ENCODE measurements around the gene TPP2. TPM values are rescaled to one million over a fixed set of nuclear protein-coding genes. Genes with fewer than 3 reads are reported as not detected.
A peak's percentile ranks its signal among the peaks of the same experiment; 100 is the strongest.

The TPP2 gene
- polyA plus RNA-seq, 1 donor: 38.7 TPM

DNA sequence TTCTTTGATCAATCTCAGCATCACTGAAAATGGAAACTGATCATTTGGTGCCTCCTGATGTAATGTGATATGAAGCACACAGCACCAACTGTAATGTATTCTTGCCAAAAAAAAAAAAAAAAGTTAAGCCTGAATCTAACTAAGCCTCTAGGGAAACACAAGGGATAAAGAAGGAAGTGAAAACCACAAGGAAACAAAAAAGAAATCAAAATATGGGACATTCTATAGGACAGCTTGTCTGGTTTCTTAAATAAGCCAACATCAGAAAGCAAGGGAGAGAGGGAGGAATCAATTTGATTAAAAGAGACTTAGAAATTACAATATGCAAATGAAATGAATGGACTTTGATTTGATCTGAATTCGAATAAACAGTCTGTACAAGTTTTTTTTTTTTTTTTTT is 118.7 kb downstream of the TPP2 start:
- Histone ChIP-seq H3K27ac (ENCODE audit: low read length) (no peak overlapping the region), H3K36me3 (ENCODE audit: control insufficient read depth, insufficient read depth, low read length) (no peaks in the 10 kb centered on the region), H3K9me3 (ENCODE audit: control insufficient read depth, low read depth, low read length) (no peaks in the 10 kb centered on the region), H3K4me1 (ENCODE audit: control insufficient read depth, insufficient read depth, low read length) (no peaks in the 10 kb centered on the region), H3K27me3 (ENCODE audit: control insufficient read depth, insufficient read depth, low read length) (no peaks in the 10 kb centered on the region), H3K4me3 (ENCODE audit: low read length) (no peak overlapping the region)
- WGBS (ENCODE audit: insufficient coverage, low lambda C conversion rate): no CpG with 5 or more reads among the region's 1 CpG
- no peak for DNase-seq

DNA sequence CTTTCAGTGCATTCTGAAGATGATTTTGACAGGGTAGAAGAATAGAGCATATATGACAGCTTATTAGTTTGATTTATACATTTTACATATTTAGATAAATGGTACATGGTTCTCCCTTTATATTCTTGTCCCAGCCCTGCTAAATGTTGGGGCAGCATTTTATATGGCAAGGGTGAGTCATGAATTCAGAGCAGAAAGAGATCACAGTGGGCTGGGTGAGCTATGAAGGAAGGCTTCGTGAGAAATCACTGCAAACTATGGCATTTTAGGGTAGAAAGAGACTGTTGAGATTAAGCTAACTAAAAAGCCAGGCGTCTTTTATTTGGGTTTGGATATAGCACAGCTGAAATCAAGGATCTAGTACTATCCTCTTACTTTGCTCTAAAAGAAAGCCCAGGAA is 122.0 kb downstream of the TPP2 start:
- no CpG with 5 or more reads among the region's 2 CpGs for WGBS (ENCODE audit: insufficient coverage, low lambda C conversion rate)
- Histone ChIP-seq H3K4me1 (ENCODE audit: control insufficient read depth, insufficient read depth, low read length) (no peaks in the 10 kb centered on the region), H3K27me3 (ENCODE audit: control insufficient read depth, insufficient read depth, low read length) (no peaks in the 10 kb centered on the region), H3K4me3 (ENCODE audit: low read length) (no peak overlapping the region), H3K9me3 (ENCODE audit: control insufficient read depth, low read depth, low read length) (no peaks in the 10 kb centered on the region), H3K27ac (ENCODE audit: low read length) (no peak overlapping the region), H3K36me3 (ENCODE audit: control insufficient read depth, insufficient read depth, low read length) (no peaks in the 10 kb centered on the region)
- no peak for DNase-seq

GRCh38 chr13:102721800-102722231 is 125.0 kb downstream of the TPP2 start:
- H3K36me3 ChIP-seq (ENCODE audit: control insufficient read depth, insufficient read depth, low read length): no peaks in the 10 kb centered on the region
- no peak overlapping the region for H3K27ac ChIP-seq (ENCODE audit: low read length)
- whole genome bisulfite sequencing (ENCODE audit: insufficient coverage, low lambda C conversion rate): no CpG with 5 or more reads among the region's 1 CpG
- H3K27me3 ChIP-seq (ENCODE audit: control insufficient read depth, insufficient read depth, low read length): no peaks in the 10 kb centered on the region
- no peak for DNase-seq
- no peak overlapping the region for H3K4me3 ChIP-seq (ENCODE audit: low read length)
- H3K9me3 ChIP-seq (ENCODE audit: control insufficient read depth, low read depth, low read length): no peaks in the 10 kb centered on the region
- H3K4me1 ChIP-seq (ENCODE audit: control insufficient read depth, insufficient read depth, low read length): no peaks in the 10 kb centered on the region

GRCh38 chr13:102724923-102725322 is 128.1 kb downstream of the TPP2 start:
- H3K27me3 ChIP-seq (ENCODE audit: control insufficient read depth, insufficient read depth, low read length): no peaks in the 10 kb centered on the region
- WGBS (ENCODE audit: insufficient coverage, low lambda C conversion rate): no CpG with 5 or more reads among the region's 6 CpGs
- H3K4me3 ChIP-seq (ENCODE audit: low read length): no peak overlapping the region
- H3K27ac ChIP-seq (ENCODE audit: low read length): no peak overlapping the region
- H3K36me3 ChIP-seq (ENCODE audit: control insufficient read depth, insufficient read depth, low read length): no peaks in the 10 kb centered on the region
- peak; percentile 6 to 11 for DNase-seq
- H3K9me3 ChIP-seq (ENCODE audit: control insufficient read depth, low read depth, low read length): no peaks in the 10 kb centered on the region
- no peaks in the 10 kb centered on the region for H3K4me1 ChIP-seq (ENCODE audit: control insufficient read depth, insufficient read depth, low read length)

- Histone ChIP-seq H3K27me3 (ENCODE audit: control insufficient read depth, insufficient read depth, low read length) (peaks cover 2% of the 10 kb centered on the region), H3K9me3 (ENCODE audit: control insufficient read depth, low read depth, low read length) (no peaks in the 10 kb centered on the region), H3K4me1 (ENCODE audit: control insufficient read depth, insufficient read depth, low read length) (no peaks in the 10 kb centered on the region), H3K27ac (ENCODE audit: low read length) (no peak overlapping the region), H3K4me3 (ENCODE audit: low read length) (no peak overlapping the region), H3K36me3 (ENCODE audit: control insufficient read depth, insufficient read depth, low read length) (no peaks in the 10 kb centered on the region)
- peak; percentile 11 to 26 for DNase-seq
- no CpG with 5 or more reads among the region's 2 CpGs for WGBS (ENCODE audit: insufficient coverage, low lambda C conversion rate)
These were observed 129.6 kb downstream of the TPP2 start for GRCh38 chr13:102726430-102726829.

Other genes with a start within 250 kb of the TPP2 start
- 2.1 TPM for gene FGF14, start 194.9 kb upstream of the TPP2 start, polyA plus RNA-seq
- gene METTL21C, start 98.1 kb downstream of the TPP2 start, polyA plus RNA-seq: 0.06 TPM
- 15.7 TPM for gene TEX30, start 176.8 kb downstream of the TPP2 start, polyA plus RNA-seq
- 15.4 TPM for gene POGLUT2, start 202.0 kb downstream of the TPP2 start, polyA plus RNA-seq
- 35.6 TPM for gene BIVM, start 202.1 kb downstream of the TPP2 start, polyA plus RNA-seq
- 66.9 TPM for gene ERCC5, start 249.0 kb downstream of the TPP2 start, polyA plus RNA-seq